Measurements from ENCODE around the gene SLC24A4. TPM values are rescaled to one million over a fixed set of nuclear protein-coding genes. Genes with fewer than 3 reads are reported as not detected.

SLC24A4 gene
- total RNA-seq, 1 donor from 2014 or later: 0.26 TPM

- peaks cover 25% of the 10 kb centered on the region for H3K27me3 Mint-ChIP-seq (ENCODE audit: low read depth)
- H3K4me3 Mint-ChIP-seq: no peak overlapping the region
- no peaks in the 10 kb centered on the region for H3K36me3 Mint-ChIP-seq (ENCODE audit: low read depth)
- H3K9me3 Mint-ChIP-seq: no peaks in the 10 kb centered on the region
- H3K4me1 Mint-ChIP-seq: no peaks in the 10 kb centered on the region
- TF ChIP-seq CTCF (conservative IDR thresholded peaks at IDR 0.05): no peak
- H3K27ac Mint-ChIP-seq (ENCODE audit: unreplicated experiment): no peak overlapping the region
- no peak for DNase-seq (ENCODE audit: low read depth, low spot score)
Measured at GRCh38 chr14:92366237-92366636, 43.3 kb downstream of the SLC24A4 start.

- Mint-ChIP-seq H3K27me3 (ENCODE audit: low read depth) (peaks cover 9% of the 10 kb centered on the region), H3K27ac (ENCODE audit: unreplicated experiment) (no peak overlapping the region), H3K4me3 (no peak overlapping the region), H3K4me1 (no peaks in the 10 kb centered on the region), H3K9me3 (peaks cover 3% of the 10 kb centered on the region), H3K36me3 (ENCODE audit: low read depth) (no peaks in the 10 kb centered on the region)
- no peak for TF ChIP-seq CTCF (conservative IDR thresholded peaks at IDR 0.05)
- no peak for DNase-seq (ENCODE audit: low read depth, low spot score)
Measured at GRCh38 chr14:92368001-92368400, 45.0 kb downstream of the SLC24A4 start.

GRCh38 chr14:92369097-92369496, 46.1 kb downstream of the SLC24A4 start:
- no peak for DNase-seq (ENCODE audit: low read depth, low spot score)
- H3K4me3 Mint-ChIP-seq: no peak overlapping the region
- H3K27me3 Mint-ChIP-seq (ENCODE audit: low read depth): peaks cover 2% of the 10 kb centered on the region
- H3K4me1 Mint-ChIP-seq: no peaks in the 10 kb centered on the region
- TF ChIP-seq CTCF (conservative IDR thresholded peaks at IDR 0.05): no peak
- no peaks in the 10 kb centered on the region for H3K36me3 Mint-ChIP-seq (ENCODE audit: low read depth)
- peaks cover 3% of the 10 kb centered on the region for H3K9me3 Mint-ChIP-seq
- H3K27ac Mint-ChIP-seq (ENCODE audit: unreplicated experiment): no peak overlapping the region

- peaks cover 3% of the 10 kb centered on the region for H3K9me3 Mint-ChIP-seq
- no peak for TF ChIP-seq CTCF (conservative IDR thresholded peaks at IDR 0.05)
Measured at GRCh38 chr14:92372230-92372629, 49.3 kb downstream of the SLC24A4 start.

GRCh38 chr14:92373336-92373735, 50.4 kb downstream of the SLC24A4 start:
- no peak for TF ChIP-seq CTCF (conservative IDR thresholded peaks at IDR 0.05)
- H3K4me1 Mint-ChIP-seq: no peaks in the 10 kb centered on the region
- no peak overlapping the region for H3K27ac Mint-ChIP-seq (ENCODE audit: unreplicated experiment)
- no peak overlapping the region for H3K4me3 Mint-ChIP-seq
- H3K36me3 Mint-ChIP-seq (ENCODE audit: low read depth): no peaks in the 10 kb centered on the region
- no peaks in the 10 kb centered on the region for H3K27me3 Mint-ChIP-seq (ENCODE audit: low read depth)
- DNase-seq (ENCODE audit: low read depth, low spot score): no peak
- H3K9me3 Mint-ChIP-seq: peaks cover 3% of the 10 kb centered on the region

More at GRCh38 chr14:92372230-92372629, 49.3 kb downstream of the SLC24A4 start:
- no peak for DNase-seq (ENCODE audit: low read depth, low spot score)
- no peak overlapping the region for H3K27ac Mint-ChIP-seq (ENCODE audit: unreplicated experiment)
- H3K4me3 Mint-ChIP-seq: no peak overlapping the region
- H3K27me3 Mint-ChIP-seq (ENCODE audit: low read depth): no peaks in the 10 kb centered on the region
- no peaks in the 10 kb centered on the region for H3K4me1 Mint-ChIP-seq
- no peaks in the 10 kb centered on the region for H3K36me3 Mint-ChIP-seq (ENCODE audit: low read depth)

- H3K36me3 Mint-ChIP-seq (ENCODE audit: low read depth): no peaks in the 10 kb centered on the region
- no peak for DNase-seq (ENCODE audit: low read depth, low spot score)
Measured at GRCh38 chr14:92380131-92380530, 57.2 kb downstream of the SLC24A4 start.

More at GRCh38 chr14:92380131-92380530, 57.2 kb downstream of the SLC24A4 start:
- H3K4me3 Mint-ChIP-seq: no peak overlapping the region
- H3K27me3 Mint-ChIP-seq (ENCODE audit: low read depth): no peaks in the 10 kb centered on the region
- H3K9me3 Mint-ChIP-seq: no peaks in the 10 kb centered on the region
- no peak overlapping the region for H3K27ac Mint-ChIP-seq (ENCODE audit: unreplicated experiment)
- TF ChIP-seq CTCF (conservative IDR thresholded peaks at IDR 0.05): no peak
- H3K4me1 Mint-ChIP-seq: no peaks in the 10 kb centered on the region
